ENCODE results near the gene TCOF1. TPM values are rescaled to one million over a fixed set of nuclear protein-coding genes. Genes with fewer than 3 reads are reported as not detected.

The TCOF1 gene
- total RNA-seq, 1 donor from 2014 or later: 19.3 TPM

DNA sequence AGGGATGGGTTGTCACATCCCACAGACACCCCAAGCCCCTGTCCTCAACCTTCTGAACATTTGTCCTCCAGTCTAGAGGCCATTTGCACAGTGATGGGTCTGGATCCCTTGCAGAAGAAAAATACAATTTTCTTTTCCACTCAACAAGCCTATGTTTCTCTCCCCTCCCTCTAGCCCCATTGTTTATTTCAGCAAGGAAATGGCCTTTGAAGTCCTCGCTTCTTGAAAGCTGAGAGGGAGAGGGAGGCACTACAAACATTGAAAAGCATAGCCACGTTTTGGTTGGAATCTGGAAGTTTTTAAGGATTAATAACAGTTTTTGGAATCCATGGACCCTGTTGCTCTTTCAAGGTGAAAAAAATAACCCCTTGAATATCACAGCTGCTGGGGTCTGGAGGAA, 30.8 kb upstream of the TCOF1 start:
- H3K4me1 ChIP-seq: no peaks in the 10 kb centered on the region
- intact Hi-C loops (cut with micrococcal nuclease): no loop called here
- H3K36me3 ChIP-seq: no peaks in the 10 kb centered on the region
- H3K27me3 ChIP-seq (ENCODE audit: low read depth): no peaks in the 10 kb centered on the region
- H3K4me3 ChIP-seq: no peak overlapping the region
- no peaks in the 10 kb centered on the region for H3K9me3 ChIP-seq (replicated peaks)
- no peak overlapping the region for H3K27ac ChIP-seq (replicated peaks)
- no peak for DNase-seq
- TF ChIP-seq, protein P1, sequence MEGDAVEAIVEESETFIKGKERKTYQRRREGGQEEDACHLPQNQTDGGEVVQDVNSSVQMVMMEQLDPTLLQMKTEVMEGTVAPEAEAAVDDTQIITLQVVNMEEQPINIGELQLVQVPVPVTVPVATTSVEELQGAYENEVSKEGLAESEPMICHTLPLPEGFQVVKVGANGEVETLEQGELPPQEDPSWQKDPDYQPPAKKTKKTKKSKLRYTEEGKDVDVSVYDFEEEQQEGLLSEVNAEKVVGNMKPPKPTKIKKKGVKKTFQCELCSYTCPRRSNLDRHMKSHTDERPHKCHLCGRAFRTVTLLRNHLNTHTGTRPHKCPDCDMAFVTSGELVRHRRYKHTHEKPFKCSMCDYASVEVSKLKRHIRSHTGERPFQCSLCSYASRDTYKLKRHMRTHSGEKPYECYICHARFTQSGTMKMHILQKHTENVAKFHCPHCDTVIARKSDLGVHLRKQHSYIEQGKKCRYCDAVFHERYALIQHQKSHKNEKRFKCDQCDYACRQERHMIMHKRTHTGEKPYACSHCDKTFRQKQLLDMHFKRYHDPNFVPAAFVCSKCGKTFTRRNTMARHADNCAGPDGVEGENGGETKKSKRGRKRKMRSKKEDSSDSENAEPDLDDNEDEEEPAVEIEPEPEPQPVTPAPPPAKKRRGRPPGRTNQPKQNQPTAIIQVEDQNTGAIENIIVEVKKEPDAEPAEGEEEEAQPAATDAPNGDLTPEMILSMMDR (IDR thresholded peaks at IDR 0.05; ENCODE audit: borderline replicate concordance): no peak

DNA sequence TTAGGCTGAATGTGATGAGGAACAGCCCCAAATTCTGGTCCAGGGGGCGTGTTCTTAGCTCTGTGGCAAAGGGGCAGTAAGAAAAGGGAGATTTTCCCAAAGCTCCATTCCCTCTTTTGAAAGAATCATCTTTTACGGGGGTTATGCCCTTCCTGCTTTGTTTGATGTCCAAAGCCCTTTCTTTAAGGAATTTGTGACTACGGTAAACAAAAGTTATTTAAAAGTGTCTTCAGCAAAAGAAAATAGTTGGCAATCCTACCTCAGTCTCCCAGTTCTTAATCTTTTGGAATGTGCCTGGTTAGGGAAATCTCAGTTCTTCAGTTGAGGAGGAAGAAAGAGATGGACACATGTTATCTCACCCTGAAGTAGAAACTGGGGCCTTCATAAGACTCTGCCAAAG, 30.4 kb upstream of the TCOF1 start:
- intact Hi-C loops (cut with micrococcal nuclease): no loop called here
- H3K4me3 ChIP-seq: no peak overlapping the region
- H3K9me3 ChIP-seq (replicated peaks): no peaks in the 10 kb centered on the region
- no peak for DNase-seq
- no peaks in the 10 kb centered on the region for H3K36me3 ChIP-seq
- H3K27ac ChIP-seq (replicated peaks): no peak overlapping the region
- TF ChIP-seq, protein P1 (IDR thresholded peaks at IDR 0.05; ENCODE audit: borderline replicate concordance): no peak
- H3K4me1 ChIP-seq: no peaks in the 10 kb centered on the region
- no peaks in the 10 kb centered on the region for H3K27me3 ChIP-seq (ENCODE audit: low read depth)

DNA sequence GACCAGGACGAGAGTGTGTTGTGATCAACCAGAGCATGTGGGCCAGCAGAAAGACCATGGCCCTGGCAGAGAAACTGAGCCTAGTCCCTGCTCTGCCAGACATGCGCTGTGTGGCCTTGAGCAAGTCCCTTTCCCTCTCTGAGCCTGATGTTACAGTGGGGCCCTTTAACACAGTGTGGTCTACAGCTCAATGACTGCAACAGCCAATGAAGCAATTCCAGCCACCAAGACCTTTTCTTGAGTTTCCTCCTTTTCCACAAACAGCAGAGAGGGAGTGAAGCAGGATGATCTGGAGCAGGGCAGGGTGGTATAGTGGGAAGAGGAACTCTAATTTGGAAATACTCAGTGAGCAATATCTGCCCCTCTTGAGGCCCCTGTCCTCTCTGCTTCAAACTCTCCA, 29.0 kb upstream of the TCOF1 start:
- intact Hi-C loops (cut with micrococcal nuclease): no loop called here
- no peak for DNase-seq
- TF ChIP-seq, protein P1 (IDR thresholded peaks at IDR 0.05; ENCODE audit: borderline replicate concordance): no peak
- no peak overlapping the region for H3K27ac ChIP-seq (replicated peaks)
- no peak overlapping the region for H3K4me3 ChIP-seq
- no peaks in the 10 kb centered on the region for H3K4me1 ChIP-seq
- H3K9me3 ChIP-seq (replicated peaks): no peaks in the 10 kb centered on the region
- no peaks in the 10 kb centered on the region for H3K27me3 ChIP-seq (ENCODE audit: low read depth)
- H3K36me3 ChIP-seq: no peaks in the 10 kb centered on the region

DNA sequence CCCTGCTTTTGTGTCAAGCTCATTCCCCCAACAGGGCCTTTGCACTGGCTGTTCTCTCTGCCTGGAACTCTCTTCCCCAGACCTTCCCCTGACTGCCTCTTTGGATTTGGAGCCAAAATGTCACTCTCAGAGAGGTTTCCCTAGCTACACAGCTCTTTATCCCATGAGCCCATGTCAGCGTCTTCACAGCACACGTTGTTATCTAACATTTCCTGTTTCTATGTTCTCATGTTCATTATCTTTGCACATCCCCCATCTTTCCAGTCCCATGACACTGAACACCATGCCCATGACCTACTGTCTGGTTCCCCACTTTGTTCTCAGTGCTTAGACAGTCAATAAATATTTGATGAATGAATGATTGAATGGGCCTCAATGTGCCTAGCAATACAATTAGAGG, 28.5 kb upstream of the TCOF1 start:
- Histone ChIP-seq H3K4me1 (no peaks in the 10 kb centered on the region), H3K36me3 (no peaks in the 10 kb centered on the region), H3K27me3 (ENCODE audit: low read depth) (no peaks in the 10 kb centered on the region), H3K4me3 (no peak overlapping the region), H3K27ac (replicated peaks) (no peak overlapping the region), H3K9me3 (replicated peaks) (no peaks in the 10 kb centered on the region)
- intact Hi-C loops (cut with micrococcal nuclease): no loop called here
- no peak for DNase-seq
- TF ChIP-seq, protein P1 (IDR thresholded peaks at IDR 0.05; ENCODE audit: borderline replicate concordance): no peak

DNA sequence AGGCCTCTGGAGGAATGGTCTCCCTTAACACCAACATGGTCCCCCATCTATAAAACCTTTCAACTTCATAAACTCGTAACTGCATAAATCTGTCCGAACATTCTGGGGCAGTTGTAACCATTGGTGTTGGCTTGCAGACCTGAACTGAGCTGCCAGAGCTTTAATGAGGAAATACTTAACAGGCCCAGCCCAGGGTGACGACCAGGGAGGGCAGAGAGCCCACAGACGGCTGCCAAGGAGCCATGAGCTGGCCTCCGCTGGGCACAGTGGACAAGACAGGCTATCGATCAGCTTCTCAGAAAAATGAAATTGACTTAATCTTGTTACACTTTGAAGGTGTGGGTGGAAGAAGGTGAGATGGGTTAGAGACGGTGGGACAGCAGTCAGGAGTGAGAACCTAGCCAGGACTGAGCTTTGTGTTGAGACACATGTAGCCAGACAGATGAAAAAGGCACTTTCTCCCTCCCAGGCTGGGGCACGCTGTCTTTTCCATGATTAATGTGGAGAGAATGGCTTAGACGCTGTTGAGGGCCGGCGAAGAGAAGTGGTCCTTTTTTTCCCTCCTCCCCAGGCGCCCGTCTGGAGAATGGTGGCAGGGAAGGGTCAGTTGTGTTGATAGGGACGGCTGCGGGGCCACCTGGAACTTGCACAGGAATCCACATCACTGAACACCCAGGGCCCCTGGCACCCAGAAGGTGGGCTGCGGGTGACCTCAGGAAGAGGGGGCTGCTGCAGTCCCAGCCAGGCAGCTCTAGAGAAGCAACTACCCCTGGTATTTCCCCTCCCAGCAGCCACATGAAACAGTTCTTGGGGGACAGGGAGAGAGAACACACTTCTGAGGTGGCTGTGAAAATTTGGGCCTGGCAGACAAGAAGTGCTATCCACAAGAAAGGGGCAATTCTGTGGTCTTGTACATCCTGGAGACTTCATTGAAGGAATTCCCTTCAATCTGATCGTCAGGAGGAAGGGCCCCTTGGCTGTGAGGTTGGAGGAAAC, 27.3 kb upstream of the TCOF1 start:
- no peak for DNase-seq
- H3K4me3 ChIP-seq: no peak overlapping the region

More for the DNA sequence above, 27.3 kb upstream of the TCOF1 start:
- no peaks in the 10 kb centered on the region for H3K9me3 ChIP-seq (replicated peaks)
- H3K27ac ChIP-seq (replicated peaks): no peak overlapping the region
- H3K36me3 ChIP-seq: no peaks in the 10 kb centered on the region
- no peaks in the 10 kb centered on the region for H3K27me3 ChIP-seq (ENCODE audit: low read depth)
- intact Hi-C loops (cut with micrococcal nuclease): no loop called here
- TF ChIP-seq, protein P1 (IDR thresholded peaks at IDR 0.05; ENCODE audit: borderline replicate concordance): no peak
- no peaks in the 10 kb centered on the region for H3K4me1 ChIP-seq

Measured in left ventricle myocardium inferior (tissue), 1 donor.